Epithelial cell of esophagus (primary cell): ENCODE measurements around the gene KRTAP5-11.
"Not testable (repeated sequence)": the region's sequence is repeated elsewhere in the genome, so short reads cannot be mapped to it uniquely, and the experiment has no call there.

Experiments
- DNase-seq: peaks from one replicate; pipeline ENCODE4 v3.0.0; 2010; ENCODE audit warnings: low read depth
- H3K4me3 ChIP-seq: 2 replicates; pipeline ENCODE4 v1.5.1; 2011; ENCODE audit warnings: mild to moderate bottlenecking, low read length, control low read depth
- CTCF ChIP-seq: IDR thresholded peaks from 2 replicates; pipeline ENCODE4 v1.5.1; 2011; ENCODE audit warnings: low read depth, mild to moderate bottlenecking, low read length, control low read depth, inconsistent platforms; ENCODE audit not compliant: insufficient read depth; ENCODE audit errors: missing control alignments

The KRTAP5-11 gene

GRCh38 chr11:71539017-71539416 lies 43.7 kb downstream of the KRTAP5-11 start:
- DNase-seq: no peak
- no peak overlapping the region for H3K4me3 ChIP-seq
- no peak for TF ChIP-seq CTCF

- no peak for TF ChIP-seq CTCF
- no peak for DNase-seq
- H3K4me3 ChIP-seq: no peak overlapping the region
These were observed 44.0 kb downstream of the KRTAP5-11 start for GRCh38 chr11:71538666-71538990.

GRCh38 chr11:71537977-71538665 lies 44.6 kb downstream of the KRTAP5-11 start, which contains the start of gene KRTAP5-8:
TSS of gene KRTAP5-8 (plus strand) at chr11:71538025. CDS start at chr11:71538056, 31 bp downstream.
- H3K4me3 ChIP-seq: not testable (repeated sequence)

GRCh38 chr11:71537537-71537936 lies 45.1 kb downstream of the KRTAP5-11 start:
- no peak for DNase-seq
- no peak overlapping the region for H3K4me3 ChIP-seq
- no peak for TF ChIP-seq CTCF

More at GRCh38 chr11:71537977-71538665, 44.6 kb downstream of the KRTAP5-11 start, which contains the start of gene KRTAP5-8:
- not testable (repeated sequence) for DNase-seq

- TF ChIP-seq CTCF: no peak
- DNase-seq: no peak
- H3K4me3 ChIP-seq: no peak overlapping the region
These were observed 46.9 kb downstream of the KRTAP5-11 start for GRCh38 chr11:71535825-71536224.

GRCh38 chr11:71534711-71535608 lies 47.7 kb downstream of the KRTAP5-11 start:
- not testable (repeated sequence) for DNase-seq, H3K4me3 ChIP-seq

GRCh38 chr11:71532036-71532610 lies 50.6 kb downstream of the KRTAP5-11 start:
- TF ChIP-seq CTCF: no peak
- H3K4me3 ChIP-seq: no peak overlapping the region
- DNase-seq: no peak
